Measurements from ENCODE around the gene DACH1.

DACH1 gene

DNA sequence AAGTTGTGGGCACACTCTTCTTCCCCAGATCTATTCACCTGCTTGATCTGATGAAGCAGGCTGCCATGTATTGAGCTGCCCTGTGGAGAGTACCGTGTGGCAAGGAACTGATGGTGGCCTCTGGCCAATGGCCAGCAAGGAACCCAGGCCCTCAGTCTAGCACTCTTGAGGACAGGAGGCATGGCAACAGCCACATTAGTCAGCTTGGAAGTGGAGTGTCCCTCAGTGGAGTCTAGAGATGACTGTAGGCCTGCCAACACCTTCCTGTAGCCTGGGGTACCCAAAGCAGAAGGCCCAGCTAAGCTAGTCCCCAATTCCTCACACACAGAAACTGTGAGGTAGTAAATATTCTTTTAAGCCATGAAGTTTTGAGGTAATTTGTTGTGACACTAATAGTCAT is 412.5 kb downstream of the DACH1 start:
- H3K9ac ChIP-seq (ENCODE audit: insufficient read length): no peak overlapping the region
- H3K9me3 ChIP-seq (ENCODE audit: low read depth, low read length): no peaks in the 10 kb centered on the region
- no peak overlapping the region for H3K4me3 ChIP-seq
- no peak overlapping the region for H3K27ac ChIP-seq
- DNase-seq (ENCODE audit: low read depth, low spot score): no peak
- TF ChIP-seq FOXP2 (optimal IDR thresholded peaks at IDR 0.05; ENCODE audit: control extremely low read depth, extremely low read length, insufficient read depth): no peak
- no peak for TF ChIP-seq POLR2AphosphoS5 (IDR thresholded peaks at IDR 0.05; ENCODE audit: borderline replicate concordance, low read depth, low read length)
- no peak for TF ChIP-seq EZH2 (IDR thresholded peaks at IDR 0.05)
- no peaks in the 10 kb centered on the region for H3K36me3 ChIP-seq (ENCODE audit: insufficient read depth, low read length)

DNA sequence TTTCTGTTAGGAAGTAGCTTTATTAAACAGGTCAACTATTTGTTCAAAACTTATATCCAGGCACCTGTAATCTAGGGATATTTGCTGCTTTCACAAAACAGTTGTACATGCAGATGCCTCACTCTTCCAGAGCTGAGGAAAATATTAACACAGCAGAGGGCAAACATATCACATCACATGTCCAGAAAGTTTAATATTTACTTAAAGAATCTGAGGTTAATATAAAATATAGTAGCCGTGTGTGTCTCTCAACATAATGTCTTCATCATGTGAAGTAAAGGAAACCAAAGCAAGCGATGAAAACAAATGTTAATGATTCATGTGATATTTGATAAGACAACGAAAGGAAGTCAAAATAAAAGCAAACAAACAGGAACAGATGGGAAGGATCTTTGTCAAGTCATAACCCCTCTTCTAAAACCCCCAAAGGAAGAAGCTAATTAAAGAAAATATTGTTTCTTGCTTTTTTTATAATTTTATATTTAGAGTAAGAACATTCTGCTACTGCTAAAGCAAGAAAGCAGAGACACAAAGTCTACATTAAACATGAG is 418.8 kb downstream of the DACH1 start:
- Histone ChIP-seq H3K36me3 (ENCODE audit: insufficient read depth, low read length) (no peaks in the 10 kb centered on the region), H3K9me3 (ENCODE audit: low read depth, low read length) (no peaks in the 10 kb centered on the region), H3K9ac (ENCODE audit: insufficient read length) (no peak overlapping the region), H3K27ac (peak overlapping the region; percentile 58; the same call in 1 of the 2 replicates), H3K4me3 (no peak overlapping the region)
- no peak for TF ChIP-seq EZH2 (IDR thresholded peaks at IDR 0.05)
- no peak for TF ChIP-seq POLR2AphosphoS5 (IDR thresholded peaks at IDR 0.05; ENCODE audit: borderline replicate concordance, low read depth, low read length)
- no peak for TF ChIP-seq FOXP2 (optimal IDR thresholded peaks at IDR 0.05; ENCODE audit: control extremely low read depth, extremely low read length, insufficient read depth)
- DNase-seq (ENCODE audit: low read depth, low spot score): no peak

DNA sequence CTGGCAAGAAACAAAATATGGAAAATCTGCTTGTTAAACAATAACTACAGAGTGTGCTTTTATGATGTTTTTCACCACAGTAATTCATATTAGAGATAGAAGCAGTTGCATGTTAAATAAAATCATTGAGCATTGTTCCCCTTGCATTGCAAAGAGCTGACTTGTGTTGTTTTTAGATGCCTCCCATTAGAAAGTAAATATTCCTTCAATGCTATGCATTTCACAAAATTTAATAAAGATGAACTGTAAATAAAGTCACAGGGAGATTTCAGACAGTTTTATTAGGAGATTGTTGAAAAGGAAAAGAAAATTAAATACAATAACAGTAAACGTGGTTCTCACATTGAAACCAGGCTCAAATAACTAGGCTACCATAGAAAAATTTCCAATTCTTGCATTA is 429.3 kb downstream of the DACH1 start:
- Histone ChIP-seq H3K9me3 (ENCODE audit: low read depth, low read length) (no peaks in the 10 kb centered on the region), H3K4me3 (no peak overlapping the region), H3K27ac (no peak overlapping the region), H3K9ac (ENCODE audit: insufficient read length) (no peak overlapping the region), H3K36me3 (ENCODE audit: insufficient read depth, low read length) (no peaks in the 10 kb centered on the region)
- no peak for DNase-seq (ENCODE audit: low read depth, low spot score)
- TF ChIP-seq FOXP2 (optimal IDR thresholded peaks at IDR 0.05; ENCODE audit: control extremely low read depth, extremely low read length, insufficient read depth): no peak
- TF ChIP-seq POLR2AphosphoS5 (IDR thresholded peaks at IDR 0.05; ENCODE audit: borderline replicate concordance, low read depth, low read length): no peak; the same call in 1 of the 2 replicates
- no peak for TF ChIP-seq EZH2 (IDR thresholded peaks at IDR 0.05)

DNA sequence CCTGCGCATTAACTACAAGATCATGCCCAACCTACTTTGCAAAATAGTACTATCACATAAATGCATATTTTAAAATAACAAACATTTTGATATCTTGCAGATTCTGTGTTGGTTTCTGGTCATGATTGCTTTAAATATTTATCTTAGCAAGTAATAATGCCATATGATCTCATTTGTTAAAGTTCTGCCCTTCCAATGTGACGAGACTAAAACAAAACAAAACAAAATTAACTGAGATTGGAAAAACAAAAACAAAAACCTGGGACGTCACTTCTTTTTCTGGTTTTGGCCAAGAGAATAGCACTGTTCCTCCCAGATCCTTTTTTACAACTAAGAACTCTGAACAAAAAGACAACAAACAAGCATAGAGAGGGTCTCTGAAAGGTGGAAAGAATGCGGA is 436.3 kb downstream of the DACH1 start:
- no peak overlapping the region for H3K4me3 ChIP-seq
- no peaks in the 10 kb centered on the region for H3K9me3 ChIP-seq (ENCODE audit: low read depth, low read length)
- no peak for DNase-seq (ENCODE audit: low read depth, low spot score)
- no peaks in the 10 kb centered on the region for H3K36me3 ChIP-seq (ENCODE audit: insufficient read depth, low read length)
- no peak overlapping the region for H3K9ac ChIP-seq (ENCODE audit: insufficient read length)
- no peak for TF ChIP-seq FOXP2 (optimal IDR thresholded peaks at IDR 0.05; ENCODE audit: control extremely low read depth, extremely low read length, insufficient read depth)
- TF ChIP-seq POLR2AphosphoS5 (IDR thresholded peaks at IDR 0.05; ENCODE audit: borderline replicate concordance, low read depth, low read length): no peak
- TF ChIP-seq EZH2 (IDR thresholded peaks at IDR 0.05): no peak
- no peak overlapping the region for H3K27ac ChIP-seq

DNA sequence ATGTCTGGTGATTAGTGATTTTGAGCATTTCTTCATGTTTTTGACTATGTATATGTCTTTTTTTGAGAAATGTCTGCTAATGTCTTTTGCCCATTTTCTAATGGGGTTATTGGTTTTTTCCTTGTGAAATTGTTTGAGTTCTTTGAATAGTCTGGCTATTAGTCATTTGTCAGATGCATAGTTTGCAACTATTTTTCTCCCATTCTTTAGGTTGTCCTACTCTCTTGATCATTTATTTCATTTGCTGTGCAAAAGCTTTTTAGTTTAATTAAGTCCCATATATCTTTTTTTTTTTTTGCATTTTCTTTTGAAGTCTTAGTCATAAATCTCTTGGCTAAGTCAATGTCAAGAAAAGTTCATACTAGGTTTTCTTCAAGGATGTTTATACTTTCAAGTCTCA is 449.8 kb downstream of the DACH1 start:
- H3K27ac ChIP-seq: no peak overlapping the region
- no peaks in the 10 kb centered on the region for H3K9me3 ChIP-seq (ENCODE audit: low read depth, low read length)
- TF ChIP-seq EZH2 (IDR thresholded peaks at IDR 0.05): no peak
- no peak for TF ChIP-seq FOXP2 (optimal IDR thresholded peaks at IDR 0.05; ENCODE audit: control extremely low read depth, extremely low read length, insufficient read depth)
- no peak for TF ChIP-seq POLR2AphosphoS5 (IDR thresholded peaks at IDR 0.05; ENCODE audit: borderline replicate concordance, low read depth, low read length)
- DNase-seq (ENCODE audit: low read depth, low spot score): no peak
- no peaks in the 10 kb centered on the region for H3K36me3 ChIP-seq (ENCODE audit: insufficient read depth, low read length)
- no peak overlapping the region for H3K9ac ChIP-seq (ENCODE audit: insufficient read length)
- no peak overlapping the region for H3K4me3 ChIP-seq

DNA sequence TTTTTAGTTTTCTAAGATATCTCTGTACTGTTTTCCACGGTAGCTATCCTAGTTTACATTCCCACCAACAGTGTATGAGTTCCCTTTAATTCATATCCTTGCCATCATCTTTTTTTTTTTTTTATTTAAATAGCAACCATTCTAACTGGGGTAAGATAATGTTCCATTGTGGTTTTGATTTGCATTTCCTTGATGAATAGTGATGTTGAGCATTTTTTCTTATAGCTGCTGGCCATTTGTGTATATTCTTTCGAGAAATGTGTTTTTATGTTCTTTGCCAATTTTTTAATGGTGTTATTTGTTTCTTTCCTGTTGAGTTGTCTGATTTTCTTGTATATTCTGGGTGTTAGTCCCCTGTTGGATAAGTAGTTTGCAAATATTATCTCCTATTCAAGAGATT is 454.8 kb downstream of the DACH1 start:
- Histone ChIP-seq H3K9me3 (ENCODE audit: low read depth, low read length) (no peaks in the 10 kb centered on the region), H3K36me3 (ENCODE audit: insufficient read depth, low read length) (no peaks in the 10 kb centered on the region), H3K9ac (ENCODE audit: insufficient read length) (no peak overlapping the region), H3K4me3 (no peak overlapping the region), H3K27ac (no peak overlapping the region)
- no peak for TF ChIP-seq FOXP2 (optimal IDR thresholded peaks at IDR 0.05; ENCODE audit: control extremely low read depth, extremely low read length, insufficient read depth)
- DNase-seq (ENCODE audit: low read depth, low spot score): no peak

DNA sequence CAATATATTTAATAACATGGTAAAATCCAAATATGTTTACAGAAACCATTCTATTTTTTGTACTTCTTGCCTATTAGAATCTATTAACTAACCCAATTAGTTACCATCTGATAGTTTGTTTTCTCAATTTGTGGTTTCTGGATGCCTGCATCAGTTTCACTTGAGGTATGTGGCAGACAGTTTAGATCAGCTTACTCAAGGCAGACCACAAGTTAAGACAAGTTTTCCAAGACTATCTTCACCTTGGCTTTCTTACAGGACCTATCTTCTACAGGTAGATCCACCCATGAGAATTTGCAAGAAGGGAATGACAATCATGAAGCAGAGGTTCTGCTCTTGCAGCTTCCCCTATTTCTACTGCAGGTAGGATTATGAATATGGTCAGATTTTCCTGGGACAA is 458.6 kb downstream of the DACH1 start:
- no peak for TF ChIP-seq POLR2AphosphoS5 (IDR thresholded peaks at IDR 0.05; ENCODE audit: borderline replicate concordance, low read depth, low read length)
- Histone ChIP-seq H3K9me3 (ENCODE audit: low read depth, low read length) (no peaks in the 10 kb centered on the region), H3K27ac (no peak overlapping the region), H3K9ac (ENCODE audit: insufficient read length) (no peak overlapping the region), H3K4me3 (no peak overlapping the region), H3K36me3 (ENCODE audit: insufficient read depth, low read length) (no peaks in the 10 kb centered on the region)
- DNase-seq (ENCODE audit: low read depth, low spot score): no peak

DNA sequence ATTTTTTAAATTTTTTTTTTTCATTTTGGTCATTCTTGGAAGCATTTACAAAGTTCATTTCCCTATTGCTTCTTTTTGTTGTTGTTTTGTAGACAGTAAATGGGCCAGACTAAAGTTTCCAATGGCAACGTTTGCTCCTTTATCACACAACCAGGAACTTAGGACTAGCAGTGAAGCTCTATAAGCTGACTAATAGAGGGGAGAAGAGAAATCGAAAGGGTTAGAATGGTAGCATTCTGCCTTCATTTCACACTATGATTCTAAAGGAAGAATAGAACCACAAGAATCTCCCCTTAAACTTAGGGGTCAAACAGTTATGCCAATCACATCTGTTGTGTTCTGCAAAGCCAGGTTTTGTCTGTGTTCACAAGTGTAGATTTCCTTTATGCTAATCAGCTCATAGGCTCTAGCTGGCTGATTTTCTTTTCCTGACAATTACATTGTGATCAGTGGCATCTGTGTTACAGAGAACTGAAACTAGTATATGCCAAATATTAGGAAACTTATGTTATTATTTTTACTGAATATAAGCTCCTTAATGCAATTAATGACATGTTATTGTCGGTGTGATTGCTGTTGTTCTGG is 467.3 kb downstream of the DACH1 start:
- no peak for DNase-seq (ENCODE audit: low read depth, low spot score)
- Histone ChIP-seq H3K9ac (ENCODE audit: insufficient read length) (no peak overlapping the region), H3K36me3 (ENCODE audit: insufficient read depth, low read length) (no peaks in the 10 kb centered on the region), H3K27ac (no peak overlapping the region), H3K9me3 (ENCODE audit: low read depth, low read length) (no peaks in the 10 kb centered on the region), H3K4me3 (no peak overlapping the region)
- no peak for TF ChIP-seq EZH2 (IDR thresholded peaks at IDR 0.05)
- TF ChIP-seq POLR2AphosphoS5 (IDR thresholded peaks at IDR 0.05; ENCODE audit: borderline replicate concordance, low read depth, low read length): no peak
- TF ChIP-seq FOXP2 (optimal IDR thresholded peaks at IDR 0.05; ENCODE audit: control extremely low read depth, extremely low read length, insufficient read depth): no peak

DNA sequence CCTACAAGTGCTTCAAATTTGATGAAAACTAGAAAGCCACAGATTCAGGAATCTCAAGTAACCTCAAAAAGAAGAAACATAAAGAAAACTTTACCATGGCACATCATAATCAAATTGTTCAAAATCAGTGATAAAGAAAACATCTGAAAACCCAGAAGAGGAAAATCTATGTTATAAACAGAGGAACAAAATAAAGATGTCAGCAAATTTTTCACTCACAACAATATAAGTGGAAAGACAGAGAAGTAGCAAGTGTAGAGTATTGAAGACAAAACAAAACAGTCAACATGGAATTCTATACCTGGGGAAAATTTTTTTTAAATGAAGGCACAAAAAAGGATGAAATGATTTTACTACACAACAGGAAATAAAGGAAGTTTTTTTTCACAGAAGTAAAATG is 470.9 kb downstream of the DACH1 start:
- TF ChIP-seq POLR2AphosphoS5 (IDR thresholded peaks at IDR 0.05; ENCODE audit: borderline replicate concordance, low read depth, low read length) (no peak), EZH2 (IDR thresholded peaks at IDR 0.05) (no peak), FOXP2 (optimal IDR thresholded peaks at IDR 0.05; ENCODE audit: control extremely low read depth, extremely low read length, insufficient read depth) (no peak)
- H3K27ac ChIP-seq: no peak overlapping the region
- H3K9ac ChIP-seq (ENCODE audit: insufficient read length): no peak overlapping the region

More for the DNA sequence above, 470.9 kb downstream of the DACH1 start:
- DNase-seq (ENCODE audit: low read depth, low spot score): no peak
- no peaks in the 10 kb centered on the region for H3K9me3 ChIP-seq (ENCODE audit: low read depth, low read length)
- no peak overlapping the region for H3K4me3 ChIP-seq
- no peaks in the 10 kb centered on the region for H3K36me3 ChIP-seq (ENCODE audit: insufficient read depth, low read length)
